ENCODE data around the gene MTFMT. TPM values are rescaled to one million over a fixed set of nuclear protein-coding genes. Genes with fewer than 3 reads are reported as not detected.
"Not testable (repeated sequence)": the region's sequence is repeated elsewhere in the genome, so short reads cannot be mapped to it uniquely, and the experiment has no call there.

MTFMT gene
- polyA plus RNA-seq (ENCODE audit: insufficient read length in 10 of 10), result 10 to 100 TPM in 3 of 10 donors, 1 to 10 TPM in 7; 6.2 to 11.6 (median 9.2) TPM
- long read RNA-seq, donor 1, partial matches to known transcripts, result 0 of 2 reads
- long read RNA-seq, donor 1, other reads (novel, unspliced or antisense), result 0 of 2 reads
- long read RNA-seq, donor 2, partial matches to known transcripts, result 0 of 1 reads
- long read RNA-seq, donor 2, other reads (novel, unspliced or antisense), result 0 of 1 reads
- long read RNA-seq, donor 3, result 0 reads
- long read RNA-seq, donor 4, partial matches to known transcripts, result 0 of 2 reads
- long read RNA-seq, donor 4, other reads (novel, unspliced or antisense), result 0 of 2 reads
- long read RNA-seq, donor 5, transcript MTFMT-201 (9 exons, 2,734 nt), result major isoform, 5 of 7 reads
- long read RNA-seq, donor 5, partial matches to known transcripts, result 0 of 7 reads
- long read RNA-seq, donor 5, other reads (novel, unspliced or antisense), result 0 of 7 reads
- long read RNA-seq, donor 6, partial matches to known transcripts, result 0 of 4 reads
- long read RNA-seq, donor 6, other reads (novel, unspliced or antisense), result 0 of 4 reads
- long read RNA-seq, donor 7, partial matches to known transcripts, result 0 of 3 reads
- long read RNA-seq, donor 7, other reads (novel, unspliced or antisense), result 0 of 3 reads
- long read RNA-seq, donor 8, partial matches to known transcripts, result 0 of 2 reads
- long read RNA-seq, donor 8, other reads (novel, unspliced or antisense), result 0 of 2 reads
- long read RNA-seq, donor 9, result 0 reads

- peak; percentile 81 to 94 (median 87) for DNase-seq
Measured at GRCh38 chr15:65028921-65029735, at the start of gene MTFMT. Gene MTFMT, minus strand, starts transcription at chr15:65029639. Its CDS starts 26 bp downstream, at chr15:65029613.

GRCh38 chr15:65077981-65078352 is 48.5 kb upstream of the MTFMT start:
- DNase-seq, result peak in 2 of 3 donors; percentile 64 to 81

GRCh38 chr15:65077291-65077980 is 48.0 kb upstream of the MTFMT start:
- DNase-seq, result no peak

GRCh38 chr15:65076486-65077290 is 47.2 kb upstream of the MTFMT start, which contains the start of gene KBTBD13:
Gene KBTBD13, plus strand, starts transcription at chr15:65076746. Its CDS starts 70 bp downstream, at chr15:65076816.
- DNase-seq, result no peak

- DNase-seq, result not testable (repeated sequence)
Measured at GRCh38 chr15:65075607-65076395, 46.4 kb upstream of the MTFMT start.

- not testable (repeated sequence) for DNase-seq
Measured at GRCh38 chr15:65074946-65075345, 45.5 kb upstream of the MTFMT start.

GRCh38 chr15:65072617-65073016 is 43.2 kb upstream of the MTFMT start:
- DNase-seq, result no peak

- peak in 1 of 3 donors; percentile 79 for DNase-seq
Measured at GRCh38 chr15:65072027-65072426, 42.6 kb upstream of the MTFMT start.

- DNase-seq, result peak in 1 of 3 donors; percentile 79
Measured at GRCh38 chr15:65071381-65071811, 42.0 kb upstream of the MTFMT start.

- no peak for DNase-seq
Measured at GRCh38 chr15:65069779-65070546, 40.5 kb upstream of the MTFMT start.

- DNase-seq, result peak in 1 of 3 donors; percentile 80
Measured at GRCh38 chr15:65069179-65069578, 39.7 kb upstream of the MTFMT start.

- no peak for DNase-seq
Measured at GRCh38 chr15:65068403-65068788, 39.0 kb upstream of the MTFMT start.

GRCh38 chr15:65067645-65068402 is 38.4 kb upstream of the MTFMT start, which contains the start of gene RASL12:
Gene RASL12, minus strand, starts transcription at chr15:65067991. Its CDS starts 156 bp downstream, at chr15:65067835.
- DNase-seq, result peak in 1 of 3 donors; percentile 66

GRCh38 chr15:65067317-65067644 is 37.8 kb upstream of the MTFMT start:
- no peak for DNase-seq

GRCh38 chr15:65066635-65067316 is 37.3 kb upstream of the MTFMT start:
- peak in 1 of 3 donors; percentile 71 for DNase-seq

- DNase-seq, result no peak
Measured at GRCh38 chr15:65066001-65066634, 36.7 kb upstream of the MTFMT start.

GRCh38 chr15:65062726-65063125 is 33.3 kb upstream of the MTFMT start:
- no peak for DNase-seq

Measured in muscle of back (tissue), 13 donors.